ENCODE results near the gene GPX4.

GPX4 gene

DNA sequence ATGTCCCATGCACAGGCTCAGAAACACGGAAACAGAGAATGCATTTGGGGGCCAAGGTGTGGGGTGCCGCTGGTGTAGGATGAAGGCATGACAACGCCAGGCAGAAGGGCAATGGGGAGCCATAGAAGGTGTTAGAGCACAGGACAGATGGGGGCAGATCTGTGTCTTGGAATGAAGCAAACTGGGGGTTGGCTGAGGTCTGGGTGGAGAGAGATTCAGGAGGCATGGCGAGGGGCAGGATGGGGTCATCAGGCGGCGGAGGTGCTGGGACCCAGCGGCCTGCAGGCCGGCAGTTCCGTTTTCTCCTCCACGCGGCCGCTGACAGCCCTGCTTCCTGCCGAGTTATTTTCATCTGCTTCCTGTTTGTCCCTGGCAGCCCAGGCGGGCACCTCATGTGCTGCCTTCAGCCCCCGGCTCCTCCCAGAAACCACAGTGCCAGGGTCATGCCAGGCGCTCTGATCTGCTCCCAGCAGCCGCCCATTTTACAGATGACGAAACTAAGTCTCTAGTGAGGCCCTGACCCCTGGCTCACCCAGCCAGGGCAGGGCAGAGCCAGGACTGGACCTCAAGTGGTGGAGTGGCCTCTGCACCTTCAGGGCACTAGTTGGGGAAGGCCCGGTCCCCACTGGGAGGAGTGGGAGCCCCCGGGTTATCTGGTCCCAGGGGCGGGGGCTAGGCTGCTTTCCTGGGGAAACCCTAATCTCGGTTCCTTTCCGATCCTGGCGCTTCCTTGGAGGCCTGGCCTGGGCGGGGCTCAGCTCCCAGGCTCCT, 34.6 kb upstream of the GPX4 start:
- DNase-seq, result no peak

DNA sequence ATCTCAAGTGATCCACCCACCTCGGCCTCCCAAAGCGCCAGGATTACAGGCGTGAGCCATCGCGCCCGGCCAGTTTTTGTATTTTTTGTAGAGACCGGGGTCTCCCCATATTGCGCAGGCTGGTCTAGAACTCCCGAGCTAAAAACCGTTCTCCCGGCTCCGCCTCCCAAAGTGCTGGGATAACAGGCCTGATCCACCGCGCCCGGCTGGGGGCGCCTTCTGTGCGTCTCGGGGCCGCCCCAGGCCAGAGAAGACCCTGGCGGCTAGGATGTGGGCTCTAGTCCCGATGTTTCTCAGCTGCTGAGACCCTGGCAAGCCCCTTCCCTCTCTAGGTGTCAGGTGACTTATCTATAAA, 33.2 kb upstream of the GPX4 start:
- no peak for DNase-seq

DNA sequence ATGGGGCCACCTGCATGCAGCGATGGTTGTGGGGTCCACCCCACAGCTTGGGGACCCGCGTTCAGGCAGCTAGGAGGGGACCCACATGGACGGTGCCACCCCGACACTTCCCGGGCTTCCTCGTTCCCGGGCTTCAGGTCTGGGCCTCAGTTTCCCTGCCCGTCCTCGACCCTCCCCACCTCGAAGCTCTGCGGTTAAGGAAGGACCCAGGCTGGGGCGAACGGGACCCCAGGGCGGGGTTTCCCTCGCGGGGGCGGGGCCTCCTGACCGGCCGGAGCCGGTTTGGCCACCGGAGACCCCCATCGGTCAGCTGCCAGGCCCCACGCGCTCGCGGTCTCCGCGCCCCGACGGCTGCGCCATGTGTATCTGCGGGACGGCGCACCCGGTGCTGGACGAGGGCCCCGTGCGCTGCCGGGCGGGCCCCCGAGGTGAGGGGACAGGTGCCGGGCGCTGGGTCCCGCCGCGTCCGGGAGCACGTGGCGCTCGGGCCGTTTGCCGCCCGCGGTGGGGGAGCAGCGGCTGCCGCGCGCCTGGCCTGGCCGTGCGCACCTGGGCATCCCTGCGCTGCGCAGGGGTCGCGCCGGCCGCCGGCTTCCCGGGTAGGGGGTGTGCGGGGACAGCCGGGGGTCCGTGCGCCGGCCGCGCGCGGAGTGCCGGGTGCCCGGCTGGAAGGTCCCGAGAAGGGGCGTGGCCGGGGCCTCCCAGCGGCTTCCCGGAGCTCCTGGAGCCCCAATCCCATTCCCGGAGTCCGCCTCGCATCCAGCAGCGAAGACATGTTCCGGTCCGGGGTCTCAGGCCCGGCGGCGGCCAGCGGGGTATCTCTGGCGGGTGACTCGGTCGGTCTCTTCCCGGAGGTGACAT, 32.6 kb upstream of the GPX4 start:
- no peak for DNase-seq

DNA sequence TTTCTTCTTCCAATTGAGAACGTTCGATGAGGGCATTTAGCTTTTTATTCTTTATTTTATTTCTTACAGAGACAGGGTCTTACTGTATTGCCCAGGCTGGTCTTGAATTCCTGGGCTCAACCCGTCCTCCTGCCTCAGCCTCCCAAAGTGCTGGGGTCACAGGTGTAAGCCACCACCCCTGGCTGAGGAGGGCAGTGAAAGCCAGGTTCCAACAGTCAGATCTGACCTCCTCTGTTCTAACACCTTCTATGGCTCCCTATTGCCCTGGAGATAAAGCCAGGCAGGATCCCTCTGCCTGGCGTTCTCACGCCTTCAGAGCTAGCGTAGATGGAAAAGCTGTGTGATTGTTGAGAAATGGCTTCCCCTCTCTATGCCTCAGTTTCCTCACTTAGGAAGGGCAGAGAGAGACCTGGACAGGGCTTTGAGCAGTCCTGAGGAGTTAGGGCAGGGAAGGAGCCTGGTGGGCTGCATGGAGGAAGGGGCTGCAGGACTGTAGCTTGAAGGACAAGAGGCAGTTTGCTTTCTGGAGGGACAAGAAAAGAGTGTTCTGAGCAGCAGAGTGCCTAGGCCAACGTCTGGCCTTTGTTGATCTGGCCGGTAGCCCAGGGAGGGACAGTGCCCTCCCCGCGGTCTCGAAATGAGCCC, 31.3 kb upstream of the GPX4 start:
- no peak for DNase-seq

DNA sequence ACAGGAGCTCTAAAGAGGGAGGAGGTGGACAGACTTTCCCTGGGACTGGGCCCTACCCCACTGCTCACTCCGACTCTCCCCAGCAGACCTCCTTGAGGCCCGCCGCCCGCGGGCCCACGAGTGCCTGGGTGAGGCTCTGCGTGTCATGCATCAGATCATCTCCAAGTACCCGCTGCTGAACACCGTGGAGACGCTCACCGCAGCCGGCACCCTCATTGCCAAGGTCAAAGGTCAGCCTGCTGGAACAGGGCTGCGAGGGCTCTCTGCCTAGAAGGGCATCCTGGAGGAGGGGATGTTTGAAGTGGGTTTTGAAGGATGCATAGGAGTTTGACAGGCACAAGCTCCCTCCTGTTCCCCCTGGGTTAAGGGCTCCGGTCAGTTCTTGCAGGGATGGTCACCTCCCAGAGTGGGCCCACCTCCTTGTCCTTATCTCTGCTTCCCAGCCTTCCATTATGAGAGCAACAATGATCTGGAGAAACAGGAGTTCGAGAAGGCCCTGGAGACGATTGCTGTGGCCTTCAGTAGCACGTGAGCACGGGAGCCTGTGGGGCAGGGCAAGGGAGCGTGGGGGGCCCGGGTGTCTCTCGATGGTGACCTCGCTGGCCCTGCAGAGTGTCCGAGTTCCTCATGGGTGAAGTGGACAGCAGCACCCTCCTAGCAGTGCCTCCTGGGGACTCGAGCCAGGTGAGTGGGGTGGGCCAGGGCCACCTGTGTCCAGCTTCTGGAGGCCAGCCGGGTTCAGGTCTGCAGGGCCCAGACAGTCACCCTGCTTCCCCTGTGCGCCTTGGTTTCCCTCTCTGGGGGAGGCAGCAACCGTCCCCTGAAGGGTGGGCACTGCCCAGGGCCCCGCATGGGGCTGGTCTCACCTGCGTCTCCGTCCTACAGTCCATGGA, 30.5 kb upstream of the GPX4 start:
- DNase-seq, result no peak

DNA sequence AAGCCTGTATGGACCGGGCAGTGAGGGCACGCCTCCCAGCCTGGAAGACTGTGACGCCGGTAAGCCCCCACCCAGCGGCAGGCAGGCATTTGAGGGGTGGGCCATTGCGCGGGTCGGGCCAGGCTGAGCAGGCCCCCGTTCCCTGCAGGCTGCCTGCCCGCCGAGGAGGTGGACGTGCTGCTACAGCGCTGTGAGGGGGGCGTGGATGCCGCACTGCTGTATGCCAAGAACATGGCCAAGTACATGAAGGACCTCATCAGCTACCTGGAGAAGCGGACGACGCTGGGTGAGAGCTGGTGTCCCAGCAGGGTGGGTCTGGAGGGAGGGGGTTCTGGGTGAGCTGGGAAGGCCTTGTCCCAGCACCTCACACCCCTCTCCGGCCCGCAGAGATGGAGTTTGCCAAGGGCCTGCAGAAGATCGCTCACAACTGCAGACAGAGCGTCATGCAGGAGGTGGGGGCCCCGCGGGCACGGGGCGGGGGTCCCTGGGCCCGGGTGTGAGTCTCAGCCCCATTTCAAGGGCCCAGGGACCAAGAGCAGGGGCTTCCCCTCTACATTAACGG, 29.8 kb upstream of the GPX4 start:
- DNase-seq, result no peak

DNA sequence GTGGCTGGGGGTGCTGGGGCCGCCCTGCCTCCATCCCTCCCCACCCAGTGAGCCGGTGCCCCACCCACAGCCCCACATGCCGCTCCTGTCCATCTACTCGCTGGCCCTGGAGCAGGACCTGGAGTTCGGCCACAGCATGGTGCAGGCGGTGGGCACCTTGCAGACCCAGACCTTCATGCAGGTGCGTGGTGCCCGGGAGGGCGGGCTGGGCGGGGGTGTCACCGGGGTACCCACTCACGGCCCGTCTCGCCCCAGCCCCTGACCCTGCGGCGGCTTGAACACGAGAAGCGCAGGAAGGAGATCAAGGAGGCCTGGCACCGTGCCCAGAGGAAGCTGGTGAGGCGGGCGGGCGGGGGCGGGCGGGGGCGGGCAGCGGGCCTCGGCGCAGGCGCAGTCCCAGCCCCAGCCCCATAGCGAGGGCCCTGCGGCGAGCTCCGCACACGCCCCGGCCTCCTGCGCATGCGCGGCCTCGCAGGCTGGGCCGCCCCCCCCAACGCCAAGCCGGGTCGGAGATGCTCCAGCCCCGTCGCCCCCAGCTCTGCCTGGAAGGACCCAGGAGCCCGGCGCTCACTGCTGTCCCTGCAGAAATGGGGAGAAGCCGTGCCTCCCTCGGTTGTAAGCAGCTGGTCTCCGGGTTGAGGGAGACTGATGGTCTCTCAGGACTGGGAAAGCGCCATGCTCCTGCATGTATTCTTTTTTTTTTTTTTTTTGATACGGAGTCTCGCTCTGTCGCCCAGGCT, 29.1 kb upstream of the GPX4 start:
- DNase-seq, result peak; percentile 67

DNA sequence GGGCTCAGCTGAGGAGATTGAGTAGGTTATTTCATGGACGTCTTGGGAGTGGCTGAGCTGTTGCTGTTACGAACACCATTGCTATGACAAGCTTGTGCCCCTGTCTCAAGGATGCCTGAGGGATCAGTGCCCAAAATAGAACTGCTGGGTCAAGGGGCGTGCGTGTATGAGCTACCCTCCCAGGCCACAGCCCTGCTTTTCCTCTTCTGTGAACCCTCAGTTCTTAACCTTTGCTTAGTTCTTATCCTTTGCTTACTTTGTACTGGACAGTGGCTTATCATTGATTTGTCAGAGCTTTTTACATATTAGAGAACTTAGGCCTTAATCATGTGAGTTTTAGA, 27.8 kb upstream of the GPX4 start:
- DNase-seq, result no peak

DNA sequence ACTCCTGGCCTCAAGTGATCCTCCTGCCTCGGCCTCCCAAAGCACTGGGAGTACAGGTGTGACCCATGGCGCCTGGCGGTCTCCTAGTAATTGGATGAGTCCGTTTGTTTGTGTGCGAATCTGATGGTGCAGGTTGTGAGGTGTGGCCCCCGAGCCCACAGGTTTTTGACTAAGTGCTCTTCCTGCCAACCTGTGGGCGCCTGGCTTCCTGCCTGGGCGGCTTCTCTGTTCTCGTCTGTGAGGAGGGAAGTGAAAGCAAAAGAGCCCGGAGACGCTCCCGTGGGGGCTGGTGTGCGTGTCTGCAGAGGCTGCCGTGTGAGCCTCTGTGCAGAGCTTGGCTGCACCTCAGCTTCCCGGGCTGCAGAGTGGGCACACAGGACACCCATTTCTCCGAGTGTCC, 26.8 kb upstream of the GPX4 start:
- DNase-seq, result no peak

DNA sequence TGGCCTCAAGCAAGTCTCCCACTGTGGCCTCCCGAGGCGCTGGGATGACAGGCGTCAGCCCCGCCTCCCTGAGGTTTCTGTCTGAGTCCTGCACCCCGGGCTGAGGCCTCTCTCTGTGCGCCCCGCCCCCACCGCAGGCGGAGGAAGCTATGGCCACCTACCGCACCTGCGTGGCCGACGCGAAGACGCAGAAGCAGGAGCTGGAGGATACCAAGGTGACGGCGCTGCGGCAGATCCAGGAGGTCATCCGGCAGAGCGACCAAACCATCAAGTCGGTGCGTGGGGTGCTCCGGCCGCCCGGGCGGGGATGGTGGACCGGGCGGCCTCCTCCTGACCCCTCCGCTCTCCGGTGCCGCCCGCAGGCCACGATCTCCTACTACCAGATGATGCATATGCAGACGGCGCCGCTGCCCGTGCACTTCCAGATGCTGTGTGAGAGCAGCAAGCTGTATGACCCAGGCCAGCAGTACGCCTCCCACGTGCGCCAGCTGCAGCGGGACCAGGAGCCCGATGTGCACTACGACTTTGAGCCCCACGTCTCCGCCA, 24.2 kb upstream of the GPX4 start:
- no peak for DNase-seq

DNA sequence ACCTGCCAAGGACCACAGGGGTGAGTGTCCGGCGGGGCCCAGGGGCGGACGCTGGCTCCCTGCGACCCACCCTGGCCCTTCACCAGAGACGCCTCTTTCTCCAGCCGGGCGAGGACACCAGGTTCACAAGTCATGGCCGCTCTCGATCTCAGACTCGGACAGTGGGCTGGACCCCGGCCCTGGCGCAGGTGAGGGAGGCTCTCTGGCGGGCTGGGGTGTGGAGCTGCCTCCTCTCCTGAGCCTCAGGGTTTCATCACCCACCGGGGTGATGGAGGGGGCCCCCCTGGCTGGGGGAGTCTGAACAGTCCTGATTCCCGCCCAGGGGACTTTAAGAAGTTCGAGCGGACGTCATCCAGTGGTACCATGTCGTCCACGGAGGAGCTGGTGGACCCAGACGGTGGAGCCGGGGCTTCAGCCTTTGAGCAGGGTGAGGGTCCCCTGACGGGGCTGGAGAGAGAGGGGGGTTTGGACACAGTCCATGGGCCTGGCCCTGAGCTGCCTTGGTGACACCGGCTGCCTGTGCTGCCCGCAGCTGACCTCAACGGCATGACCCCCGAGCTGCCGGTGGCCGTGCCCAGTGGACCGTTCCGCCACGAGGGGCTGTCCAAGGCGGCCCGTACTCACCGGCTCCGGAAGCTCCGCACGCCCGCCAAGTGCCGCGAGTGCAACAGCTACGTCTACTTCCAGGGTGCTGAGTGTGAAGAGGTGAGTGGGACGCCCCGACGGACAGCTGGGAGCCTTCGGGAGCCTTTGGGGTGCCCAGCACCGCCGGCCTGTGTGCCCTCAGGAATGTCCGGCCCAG, 23.2 kb upstream of the GPX4 start:
- no peak for DNase-seq

DNA sequence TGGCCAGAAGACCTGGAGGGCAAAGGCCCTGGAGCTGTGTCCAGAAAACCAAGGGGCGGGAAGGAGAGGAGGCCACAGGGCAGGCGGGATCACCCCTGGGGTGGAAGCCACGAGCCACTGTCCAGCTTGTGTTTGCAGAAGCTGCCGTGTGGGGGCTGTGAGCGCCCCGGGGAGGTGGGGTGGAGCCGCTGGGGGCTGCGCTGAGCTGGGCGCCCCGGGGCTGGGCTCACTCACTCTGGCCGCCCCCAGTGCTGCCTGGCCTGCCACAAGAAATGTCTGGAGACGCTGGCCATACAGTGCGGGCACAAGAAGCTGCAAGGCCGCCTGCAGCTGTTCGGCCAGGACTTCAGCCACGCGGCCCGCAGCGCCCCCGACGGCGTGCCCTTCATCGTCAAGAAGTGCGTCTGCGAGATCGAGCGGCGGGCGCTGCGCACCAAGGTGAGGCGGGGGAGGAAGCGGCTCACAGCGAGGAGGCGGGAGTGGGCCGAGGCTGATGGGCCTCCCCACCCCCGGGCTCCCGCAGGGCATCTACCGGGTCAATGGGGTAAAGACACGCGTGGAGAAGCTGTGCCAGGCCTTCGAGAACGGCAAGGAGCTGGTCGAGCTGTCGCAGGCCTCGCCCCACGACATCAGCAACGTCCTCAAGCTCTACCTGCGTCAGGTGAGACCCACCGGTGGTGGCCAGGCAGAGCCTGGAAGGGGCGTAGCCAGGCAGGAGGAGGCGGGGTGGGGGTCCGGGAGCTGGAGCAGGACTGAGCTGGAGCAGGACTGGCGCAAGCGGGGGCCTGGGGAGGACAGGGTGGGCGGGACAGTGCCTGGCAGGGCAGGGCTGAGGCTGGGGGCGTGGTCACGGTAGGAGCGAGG, 22.3 kb upstream of the GPX4 start:
- DNase-seq, result no peak

DNA sequence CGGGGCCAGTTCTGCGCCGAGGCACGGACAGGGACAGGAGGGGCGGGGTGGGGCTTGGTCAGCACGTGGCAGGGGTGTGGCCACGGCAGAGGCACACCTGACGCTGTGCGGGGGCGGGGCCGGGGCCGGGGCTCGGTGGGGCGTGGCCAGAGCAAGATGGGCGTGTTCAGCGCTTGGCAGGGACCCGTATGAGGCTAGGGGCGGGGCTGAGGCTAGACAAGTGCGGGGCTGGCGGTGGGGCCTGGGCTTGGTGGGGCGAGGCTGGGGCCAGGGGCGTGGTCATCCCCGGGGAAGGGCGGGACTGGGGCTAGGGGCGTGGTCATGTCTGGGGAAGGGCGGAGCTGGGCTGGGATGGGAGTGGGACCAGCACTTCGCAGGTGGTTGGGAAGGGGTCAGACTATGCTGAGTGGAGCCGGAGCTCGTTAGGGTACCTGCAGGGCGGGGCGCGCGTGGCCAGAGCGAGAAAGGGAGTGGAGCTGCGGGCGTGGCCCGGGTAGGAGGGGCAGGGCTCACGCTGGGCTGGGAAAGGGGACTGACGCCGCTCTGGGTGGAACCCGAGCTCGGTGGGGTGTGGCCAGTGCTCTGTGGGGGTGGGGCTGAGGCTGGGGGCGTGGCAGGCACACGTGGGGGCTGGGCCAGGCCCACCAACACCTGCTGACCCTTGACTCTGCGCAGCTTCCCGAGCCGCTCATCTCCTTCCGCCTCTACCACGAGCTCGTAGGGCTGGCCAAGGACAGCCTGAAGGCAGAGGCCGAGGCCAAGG, 21.4 kb upstream of the GPX4 start:
- peak; percentile 67 for DNase-seq

DNA sequence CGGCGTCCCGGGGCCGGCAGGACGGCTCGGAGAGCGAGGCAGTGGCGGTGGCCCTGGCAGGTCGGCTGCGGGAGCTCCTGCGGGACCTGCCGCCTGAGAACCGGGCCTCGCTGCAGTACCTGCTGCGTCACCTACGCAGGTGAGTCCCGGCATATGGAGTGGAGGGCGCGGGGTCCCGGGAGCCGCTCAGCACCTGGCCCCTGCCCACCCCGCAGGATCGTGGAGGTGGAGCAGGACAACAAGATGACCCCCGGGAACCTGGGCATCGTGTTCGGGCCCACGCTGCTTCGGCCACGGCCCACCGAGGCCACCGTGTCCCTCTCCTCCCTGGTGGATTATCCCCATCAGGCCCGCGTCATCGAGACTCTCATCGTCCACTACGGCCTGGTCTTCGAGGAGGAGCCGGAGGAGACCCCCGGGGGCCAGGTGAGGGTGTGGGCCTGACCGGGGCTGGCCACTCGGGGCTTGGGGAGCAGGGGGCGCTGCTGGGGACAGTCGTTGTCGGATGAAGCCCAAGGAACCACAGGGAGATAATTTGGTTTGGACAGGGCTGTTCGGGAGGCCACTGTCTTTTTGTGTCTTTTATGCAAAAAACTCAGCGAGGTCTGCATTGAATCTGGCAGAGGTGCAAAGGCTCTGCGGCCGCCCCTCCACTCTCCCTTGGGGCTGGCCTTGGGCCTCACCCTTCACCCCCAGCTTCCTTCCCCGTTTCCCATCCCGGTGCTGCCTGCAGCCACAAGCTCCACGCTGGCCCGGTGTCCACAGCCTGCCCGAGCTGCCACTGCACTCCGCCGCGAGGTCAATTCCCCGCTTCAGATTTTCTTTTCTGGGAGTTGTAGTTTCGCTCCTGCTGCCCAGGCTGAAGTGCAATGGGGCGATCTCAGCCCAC, 20.6 kb upstream of the GPX4 start:
- DNase-seq, result no peak

DNA sequence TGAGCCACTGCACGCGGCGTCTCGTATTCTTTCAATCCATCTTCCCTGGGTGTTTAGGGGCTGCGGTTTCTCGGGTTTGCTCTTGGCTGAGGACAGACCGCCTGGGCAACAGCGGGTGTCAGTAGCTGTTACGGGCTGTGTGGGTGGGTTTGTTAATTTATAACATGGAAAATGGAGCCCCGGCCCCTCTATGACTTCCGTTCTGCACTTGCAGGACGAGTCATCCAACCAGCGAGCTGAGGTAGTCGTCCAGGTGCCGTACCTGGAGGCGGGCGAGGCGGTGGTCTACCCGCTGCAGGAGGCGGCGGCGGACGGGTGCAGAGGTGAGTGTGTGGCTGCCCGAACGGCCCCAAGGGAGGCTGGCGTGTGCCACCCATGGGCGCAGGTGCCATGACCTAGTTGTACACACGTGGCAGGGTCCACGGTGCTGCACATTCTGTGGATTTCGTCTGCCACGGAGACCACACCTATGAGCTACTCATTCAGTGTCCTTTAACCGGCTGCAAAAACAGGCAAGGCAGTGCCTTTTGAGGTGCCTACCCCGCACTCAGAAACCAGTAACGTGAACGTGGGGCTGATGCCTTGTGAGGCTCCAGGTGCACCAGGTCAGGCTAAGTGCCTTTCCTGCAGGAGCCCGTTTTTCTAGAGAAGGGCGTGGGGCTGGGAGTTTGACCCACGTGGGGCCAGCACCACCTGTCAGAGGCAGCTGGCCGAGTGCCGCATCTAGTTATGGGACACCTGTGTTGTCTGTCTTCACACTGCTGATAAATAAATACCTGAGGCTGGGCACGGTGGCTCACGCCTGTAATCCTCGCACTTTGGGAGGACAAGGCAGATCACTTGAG, 19.5 kb upstream of the GPX4 start:
- DNase-seq, result no peak

DNA sequence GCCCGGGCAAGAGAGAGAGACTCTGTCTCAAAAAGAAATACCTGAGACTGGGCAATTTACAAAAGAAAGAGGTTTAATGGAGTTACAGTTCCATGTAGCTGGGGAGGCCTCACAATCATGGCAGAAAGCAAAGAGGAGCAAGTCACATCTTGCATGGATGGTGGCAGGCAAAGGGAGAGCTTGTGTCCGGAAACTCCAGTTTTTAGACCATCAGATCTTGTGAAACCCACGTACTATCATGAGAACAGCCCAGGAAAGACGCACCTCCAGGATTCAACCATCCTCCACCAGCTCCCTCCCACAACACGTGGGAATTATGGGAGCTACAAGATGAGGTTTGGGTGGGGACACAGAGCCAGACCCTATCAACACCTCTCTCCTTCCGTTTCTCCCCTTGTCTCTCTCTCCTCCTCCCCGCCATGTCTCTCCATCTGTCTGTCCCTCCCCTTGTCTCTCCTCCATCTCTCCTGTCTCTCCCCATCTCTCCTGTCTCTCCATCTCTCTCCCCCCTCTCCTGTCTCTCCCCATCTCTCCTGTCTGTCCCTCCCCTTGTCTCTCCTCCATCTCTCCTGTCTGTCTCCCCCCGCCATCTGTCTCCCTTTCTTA, 18.6 kb upstream of the GPX4 start:
- no peak for DNase-seq

Data from NCI-H1436 treated with DMSO at 0.1 percent for 48 hours (cell line).